SK-N-SH treated with all-trans-retinoic acid at 6 μM for 48 hours (cell line): ENCODE measurements around the gene TUT1.

Source experiments
- ATAC-seq: fragments of 200-7000 bp; cut with Tn5 transposase; 3 replicates; pipeline ENCODE4 v1.9.1; 2020; ENCODE audit warnings: mild to moderate bottlenecking, moderate library complexity
- CSDC2 ChIP-seq: fragments of 250-450 bp; sonication (Bioruptor Pico); IDR thresholded peaks from 2 replicates; pipeline ENCODE4 v1.5.0; 2020; ENCODE audit warnings: mild to moderate bottlenecking, moderate library complexity
- CSRNP3 ChIP-seq: fragments of 250-450 bp; sonication (Bioruptor Pico); IDR thresholded peaks from 2 replicates; pipeline ENCODE4 v1.5.1; 2021; ENCODE audit warnings: mild to moderate bottlenecking, moderate library complexity
- ESRRG ChIP-seq: fragments of 250-450 bp; sonication (Bioruptor Pico); IDR thresholded peaks from 2 replicates; pipeline ENCODE4 v1.6.1; 2021; ENCODE audit warnings: mild to moderate bottlenecking
- GLIS3 ChIP-seq: fragments of 250-450 bp; sonication (Bioruptor Pico); IDR thresholded peaks from 2 replicates; pipeline ENCODE4 v1.5.0; 2020; ENCODE audit warnings: mild to moderate bottlenecking, moderate library complexity
- OSR1 ChIP-seq: fragments of 250-450 bp; sonication (Bioruptor Pico); IDR thresholded peaks from 2 replicates; pipeline ENCODE4 v1.8.0; 2022; ENCODE audit warnings: moderate library complexity, mild to moderate bottlenecking, inconsistent platforms
- PATZ1 ChIP-seq: fragments of 250-450 bp; sonication (Bioruptor Pico); IDR thresholded peaks from 2 replicates; pipeline ENCODE4 v1.8.0; 2020; ENCODE audit warnings: mild to moderate bottlenecking, moderate library complexity, borderline replicate concordance
- POU6F1 ChIP-seq: fragments of 250-450 bp; sonication (Bioruptor Pico); IDR thresholded peaks from 2 replicates; pipeline ENCODE4 v1.8.0; 2021; ENCODE audit warnings: low read depth, mild to moderate bottlenecking, moderate library complexity, borderline replicate concordance
- PPARA ChIP-seq: fragments of 250-450 bp; sonication (Bioruptor Pico); IDR thresholded peaks from 2 replicates; pipeline ENCODE4 v1.5.0; 2020; ENCODE audit warnings: mild to moderate bottlenecking, borderline replicate concordance
- SNAI2 ChIP-seq: fragments of 250-450 bp; sonication (Bioruptor Pico); IDR thresholded peaks from 2 replicates; pipeline ENCODE4 v1.5.0; 2020; ENCODE audit warnings: mild to moderate bottlenecking, moderate library complexity
- TCF4 ChIP-seq: fragments of 250-450 bp; sonication (Bioruptor Pico); IDR thresholded peaks from 2 replicates; pipeline ENCODE4 v1.8.0; 2021; ENCODE audit warnings: mild to moderate bottlenecking, moderate library complexity, borderline replicate concordance
- TOX ChIP-seq: fragments of 250-450 bp; sonication (Bioruptor Pico); IDR thresholded peaks from 2 replicates; pipeline ENCODE4 v1.8.0; 2021; ENCODE audit warnings: mild to moderate bottlenecking, moderate library complexity, borderline replicate concordance
- TSHZ2 ChIP-seq: fragments of 250-450 bp; sonication (Bioruptor Pico); IDR thresholded peaks from 2 replicates; pipeline ENCODE4 v1.5.0; 2020; ENCODE audit warnings: mild to moderate bottlenecking, moderate library complexity
- ZC3H10 ChIP-seq: fragments of 250-450 bp; sonication (Bioruptor Pico); IDR thresholded peaks from 2 replicates; pipeline ENCODE4 v1.5.1; 2021; ENCODE audit warnings: mild to moderate bottlenecking, moderate library complexity
- ZFP3 ChIP-seq: fragments of 250-450 bp; sonication (Bioruptor Pico); IDR thresholded peaks from 2 replicates; pipeline ENCODE4 v1.5.0; 2020; ENCODE audit warnings: mild to moderate bottlenecking, moderate library complexity
- ZFP30 ChIP-seq: fragments of 450-650 bp; formaldehyde crosslinking; IDR thresholded peaks from 2 replicates; pipeline ENCODE4 v1.5.0; 2022; ENCODE audit warnings: mild to moderate bottlenecking, moderate library complexity
- ZNF565 ChIP-seq: fragments of 450-650 bp; formaldehyde crosslinking; conservative IDR thresholded peaks from 2 replicates; pipeline ENCODE4 v1.5.0; 2020; ENCODE audit warnings: low read depth, mild to moderate bottlenecking, moderate library complexity
- ZNF70 ChIP-seq: fragments of 450-650 bp; formaldehyde crosslinking; IDR thresholded peaks from 2 replicates; pipeline ENCODE4 v1.5.0; 2020; ENCODE audit warnings: mild to moderate bottlenecking, moderate library complexity
- ZNF8 ChIP-seq: fragments of 450-650 bp; formaldehyde crosslinking; IDR thresholded peaks from 2 replicates; pipeline ENCODE4 v1.5.0; 2020; ENCODE audit warnings: mild to moderate bottlenecking, moderate library complexity

TUT1 gene

GRCh38 chr11:62539238-62539925, 51.9 kb downstream of the TUT1 start:
- no peak for TF ChIP-seq ZFP30
- TF ChIP-seq ZNF565 (CRISPR knock-in tag) = no peak
- TF ChIP-seq ESRRG (CRISPR knock-in tag) = no peak
- ATAC-seq = peak; percentile 71

GRCh38 chr11:62538470-62539237, 52.7 kb downstream of the TUT1 start:
- ATAC-seq = no peak
- TF ChIP-seq ESRRG (CRISPR knock-in tag) (no peak), CSDC2 (CRISPR knock-in tag) (no peak), TOX (CRISPR knock-in tag) (no peak), CSRNP3 (no peak), ZC3H10 (no peak), OSR1 (no peak), ZNF70 (CRISPR knock-in tag) (no peak), PATZ1 (CRISPR knock-in tag) (no peak), POU6F1 (CRISPR knock-in tag) (no peak)

GRCh38 chr11:62536301-62536957, 54.9 kb downstream of the TUT1 start:
- TF ChIP-seq PPARA (CRISPR knock-in tag) (no peak), ZFP3 (CRISPR knock-in tag) (no peak), TOX (CRISPR knock-in tag) (no peak), ESRRG (CRISPR knock-in tag) (no peak), OSR1 (no peak), TSHZ2 (CRISPR knock-in tag) (no peak)
- TF ChIP-seq, all 23 proteins: peak for 0
- no peak for ATAC-seq

- ATAC-seq = no peak
- no peak for TF ChIP-seq CSRNP3
- TF ChIP-seq ZNF70 (CRISPR knock-in tag) = no peak
- no peak for TF ChIP-seq TSHZ2 (CRISPR knock-in tag)
- TF ChIP-seq ZNF565 (CRISPR knock-in tag) = no peak
- TF ChIP-seq ZC3H10 = no peak
- TF ChIP-seq OSR1 = no peak
- TF ChIP-seq GLIS3 (CRISPR knock-in tag) = no peak
- no peak for TF ChIP-seq SNAI2 (CRISPR knock-in tag)
- no peak for TF ChIP-seq TCF4 (CRISPR knock-in tag)
- TF ChIP-seq ZNF8 (CRISPR knock-in tag) = no peak
- TF ChIP-seq POU6F1 (CRISPR knock-in tag) = no peak
- TF ChIP-seq TOX (CRISPR knock-in tag) = no peak
These were observed 55.5 kb downstream of the TUT1 start for GRCh38 chr11:62535802-62536201.
